Lower leg skin (tissue), 3 donors: ENCODE results near the gene TMCC2.

ENCODE experiments used
- POLR2A ChIP-seq, 2 donors: fragments of 450-650 bp; IDR thresholded peaks; one replicate each; pipeline ENCODE4 v1.6.1; 2016 to 2017; ENCODE audit warnings: antibody characterized with exemption in 2 of 2, mild to moderate bottlenecking in 1 of 2, moderate library complexity in 1 of 2
- TF ChIP-seq, protein P1 (sequence below), 3 donors: fragments of 450-650 bp; IDR thresholded peaks; one replicate each; pipeline ENCODE4 v1.5.1; 2016; ENCODE audit warnings: antibody characterized with exemption in 3 of 3, mild to moderate bottlenecking in 3 of 3, moderate library complexity in 2 of 3

DNA sequence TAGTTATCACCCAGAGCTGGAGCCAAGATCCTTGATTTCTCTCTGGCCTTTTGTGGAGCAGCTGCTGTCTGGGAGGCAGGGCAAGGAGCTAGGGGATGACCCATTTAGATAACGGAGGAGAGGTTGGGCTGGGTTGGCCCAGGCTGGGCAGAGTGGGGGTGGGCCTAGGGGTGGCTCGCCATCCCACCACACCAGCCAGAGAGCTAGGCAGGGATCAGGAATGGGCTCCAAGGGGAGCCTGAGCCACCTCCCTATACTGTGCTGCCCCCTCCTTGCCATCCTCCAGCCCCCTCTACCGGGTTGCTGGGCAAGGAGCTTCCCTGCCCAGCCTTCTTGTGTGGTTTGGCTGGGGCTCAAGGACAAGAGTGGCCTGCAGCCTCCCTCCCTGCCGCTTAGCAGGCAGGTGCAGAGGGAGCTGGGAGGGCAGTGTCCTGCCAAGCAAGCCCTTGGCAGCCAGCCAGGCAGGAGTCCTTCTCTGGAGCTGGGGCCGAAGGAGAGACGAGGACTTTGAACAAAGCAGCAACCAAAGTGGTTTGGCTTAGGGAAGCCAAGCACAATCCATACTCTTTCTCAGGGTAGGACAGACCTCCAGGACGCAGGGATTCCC is 89.7 kb downstream of the TMCC2 start:
- TF ChIP-seq POLR2A (IDR thresholded peaks at IDR 0.05) = no peak
- TF ChIP-seq, protein P1, sequence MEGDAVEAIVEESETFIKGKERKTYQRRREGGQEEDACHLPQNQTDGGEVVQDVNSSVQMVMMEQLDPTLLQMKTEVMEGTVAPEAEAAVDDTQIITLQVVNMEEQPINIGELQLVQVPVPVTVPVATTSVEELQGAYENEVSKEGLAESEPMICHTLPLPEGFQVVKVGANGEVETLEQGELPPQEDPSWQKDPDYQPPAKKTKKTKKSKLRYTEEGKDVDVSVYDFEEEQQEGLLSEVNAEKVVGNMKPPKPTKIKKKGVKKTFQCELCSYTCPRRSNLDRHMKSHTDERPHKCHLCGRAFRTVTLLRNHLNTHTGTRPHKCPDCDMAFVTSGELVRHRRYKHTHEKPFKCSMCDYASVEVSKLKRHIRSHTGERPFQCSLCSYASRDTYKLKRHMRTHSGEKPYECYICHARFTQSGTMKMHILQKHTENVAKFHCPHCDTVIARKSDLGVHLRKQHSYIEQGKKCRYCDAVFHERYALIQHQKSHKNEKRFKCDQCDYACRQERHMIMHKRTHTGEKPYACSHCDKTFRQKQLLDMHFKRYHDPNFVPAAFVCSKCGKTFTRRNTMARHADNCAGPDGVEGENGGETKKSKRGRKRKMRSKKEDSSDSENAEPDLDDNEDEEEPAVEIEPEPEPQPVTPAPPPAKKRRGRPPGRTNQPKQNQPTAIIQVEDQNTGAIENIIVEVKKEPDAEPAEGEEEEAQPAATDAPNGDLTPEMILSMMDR (IDR thresholded peaks at IDR 0.05) = no peak
